ENCODE measurements around the gene SOCS1.

GRCh38 chr16:11219178-11219577 lies 36.8 kb downstream of the SOCS1 start:
- TF ChIP-seq CTCF (IDR thresholded peaks at IDR 0.05; ENCODE audit: poor library complexity, severe bottlenecking) (no peak), POLR2AphosphoS5 (IDR thresholded peaks at IDR 0.05) (no peak), MXI1 (conservative IDR thresholded peaks at IDR 0.05; ENCODE audit: poor library complexity, severe bottlenecking) (no peak)
